BE2C (cell line): ENCODE data around the gene MGME1.
A peak's percentile ranks its signal among the peaks of the same experiment; 100 is the strongest.

Experiments used
- DNase-seq: peaks from one replicate; pipeline ENCODE4 v3.0.0-alpha.2; 2020
- H3K27me3 ChIP-seq: fragments of 250-450 bp; sonication (Bioruptor Pico); 2 replicates; pipeline ENCODE4 v1.5.1; 2020; ENCODE audit warnings: mild to moderate bottlenecking
- H3K36me3 ChIP-seq: fragments of 250-450 bp; sonication (Bioruptor Pico); 2 replicates; pipeline ENCODE4 v1.5.1; 2020; ENCODE audit warnings: mild to moderate bottlenecking
- H3K4me1 ChIP-seq: fragments of 250-450 bp; sonication (Bioruptor Pico); 2 replicates; pipeline ENCODE4 v1.5.1; 2020
- H3K4me3 ChIP-seq: 2 replicates; pipeline ENCODE4 v1.5.1; 2011; ENCODE audit warnings: low read depth, low read length
- H3K9me3 ChIP-seq: fragments of 250-450 bp; sonication (Bioruptor Pico); 2 replicates; pipeline ENCODE4 v1.5.1; 2020
- TF ChIP-seq, protein P1 (sequence below): IDR thresholded peaks from 2 replicates; pipeline ENCODE4 v1.5.1; 2012; ENCODE audit warnings: mild to moderate bottlenecking, low read depth, low read length

MGME1 gene

DNA sequence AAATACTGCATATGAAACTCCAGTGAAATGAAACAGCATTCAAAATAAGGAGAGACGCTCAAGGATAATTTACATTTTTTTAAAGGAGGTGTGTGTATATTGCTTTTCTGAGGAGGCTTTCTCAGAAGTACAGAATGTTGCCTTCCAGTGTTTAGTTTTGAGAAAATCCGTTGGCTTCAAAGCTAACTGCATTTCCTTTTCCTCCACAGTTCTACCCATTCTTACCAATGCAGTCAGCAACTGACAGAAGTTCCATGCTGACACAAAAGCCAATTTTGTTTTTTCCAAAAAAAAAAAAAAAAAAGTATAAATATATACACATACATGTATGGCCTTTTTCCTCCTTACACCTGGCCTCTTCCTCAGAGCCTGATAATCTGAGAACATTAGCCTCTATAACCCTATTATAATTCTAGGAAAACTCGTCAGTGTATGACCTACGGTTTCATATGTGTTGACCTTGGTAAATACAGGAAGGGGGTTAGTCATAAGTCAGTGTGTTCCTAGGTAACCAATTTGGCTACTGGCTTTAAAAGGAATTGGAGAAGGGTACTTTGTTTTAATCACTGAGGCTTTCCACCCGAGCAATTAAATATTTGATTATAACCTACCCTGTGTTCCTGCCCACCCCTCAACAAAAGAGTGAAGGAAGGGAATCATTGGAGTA, 24.2 kb downstream of the MGME1 start:
- Histone ChIP-seq H3K36me3 (peaks cover 16% of the 10 kb centered on the region), H3K27me3 (no peaks in the 10 kb centered on the region), H3K4me1 (no peaks in the 10 kb centered on the region), H3K4me3 (no peak overlapping the region), H3K9me3 (no peaks in the 10 kb centered on the region)
- TF ChIP-seq, protein P1, sequence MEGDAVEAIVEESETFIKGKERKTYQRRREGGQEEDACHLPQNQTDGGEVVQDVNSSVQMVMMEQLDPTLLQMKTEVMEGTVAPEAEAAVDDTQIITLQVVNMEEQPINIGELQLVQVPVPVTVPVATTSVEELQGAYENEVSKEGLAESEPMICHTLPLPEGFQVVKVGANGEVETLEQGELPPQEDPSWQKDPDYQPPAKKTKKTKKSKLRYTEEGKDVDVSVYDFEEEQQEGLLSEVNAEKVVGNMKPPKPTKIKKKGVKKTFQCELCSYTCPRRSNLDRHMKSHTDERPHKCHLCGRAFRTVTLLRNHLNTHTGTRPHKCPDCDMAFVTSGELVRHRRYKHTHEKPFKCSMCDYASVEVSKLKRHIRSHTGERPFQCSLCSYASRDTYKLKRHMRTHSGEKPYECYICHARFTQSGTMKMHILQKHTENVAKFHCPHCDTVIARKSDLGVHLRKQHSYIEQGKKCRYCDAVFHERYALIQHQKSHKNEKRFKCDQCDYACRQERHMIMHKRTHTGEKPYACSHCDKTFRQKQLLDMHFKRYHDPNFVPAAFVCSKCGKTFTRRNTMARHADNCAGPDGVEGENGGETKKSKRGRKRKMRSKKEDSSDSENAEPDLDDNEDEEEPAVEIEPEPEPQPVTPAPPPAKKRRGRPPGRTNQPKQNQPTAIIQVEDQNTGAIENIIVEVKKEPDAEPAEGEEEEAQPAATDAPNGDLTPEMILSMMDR, result no peak
- DNase-seq, result no peak

DNA sequence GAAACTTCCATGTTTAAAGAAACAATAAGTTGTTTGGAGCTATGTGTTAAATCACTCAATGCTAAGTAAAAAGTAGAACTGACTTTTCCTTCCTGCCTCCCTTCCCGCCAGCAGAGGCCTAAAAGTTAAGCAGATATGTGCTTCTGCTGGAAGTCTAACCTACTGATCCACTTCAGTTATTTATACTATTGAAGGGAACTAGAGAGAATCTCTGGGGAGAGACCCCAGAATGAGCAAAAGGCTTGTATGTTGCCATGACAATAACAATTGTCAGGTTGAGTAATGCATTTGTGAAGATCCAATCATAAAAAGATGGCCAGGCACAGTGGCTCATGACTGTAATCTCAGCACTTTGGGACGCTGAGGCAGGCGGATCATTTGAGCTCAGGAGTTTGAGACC, 24.7 kb downstream of the MGME1 start:
- Histone ChIP-seq H3K27me3 (no peaks in the 10 kb centered on the region), H3K36me3 (peaks cover 16% of the 10 kb centered on the region), H3K4me1 (no peaks in the 10 kb centered on the region), H3K4me3 (no peak overlapping the region), H3K9me3 (no peaks in the 10 kb centered on the region)
- TF ChIP-seq, protein P1, result no peak
- no peak for DNase-seq

DNA sequence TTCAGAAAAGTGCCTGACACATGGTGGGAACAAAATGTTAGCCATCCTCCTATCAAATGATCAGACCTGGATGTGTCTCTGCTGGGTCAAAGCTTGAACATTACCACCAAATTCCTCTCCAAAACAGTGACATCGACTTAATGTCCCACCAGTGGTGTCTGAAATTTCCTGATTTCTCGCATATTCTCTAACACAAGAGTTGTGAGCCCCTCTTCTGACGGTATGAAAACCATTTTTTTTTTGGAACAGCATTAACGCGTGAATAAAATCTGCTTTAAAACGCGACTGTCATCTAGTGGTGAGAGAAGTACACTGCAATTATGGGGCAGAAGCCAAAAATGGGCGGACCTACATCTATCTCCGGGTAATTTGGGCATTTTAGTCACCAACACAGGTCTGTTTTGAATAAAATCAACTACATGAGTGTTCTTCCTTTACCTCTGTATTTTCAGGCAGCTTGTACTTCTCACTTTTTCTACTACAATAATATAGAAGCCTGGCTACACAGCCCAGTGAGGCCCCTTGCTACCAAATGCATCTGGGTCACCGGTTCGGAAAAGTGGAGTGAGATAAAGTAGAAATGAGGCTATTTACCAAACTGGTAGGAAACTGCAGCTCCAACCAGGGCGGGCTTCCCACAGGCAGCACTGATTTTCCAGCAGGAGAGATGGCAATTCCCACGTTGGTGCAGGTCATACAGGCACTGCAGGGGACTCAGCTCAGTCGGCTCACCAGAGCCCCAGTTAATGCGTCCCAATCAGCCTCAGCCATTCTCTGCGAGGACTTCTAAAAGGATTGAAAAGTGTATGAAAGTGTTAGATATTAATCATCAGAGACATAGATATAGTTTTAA, 27.4 kb downstream of the MGME1 start:
- TF ChIP-seq, protein P1, result peak; percentile 99
- Histone ChIP-seq H3K27me3 (no peaks in the 10 kb centered on the region), H3K36me3 (no peaks in the 10 kb centered on the region; the same call in 1 of the 2 replicates), H3K4me3 (peak overlapping the region; percentile 26), H3K9me3 (no peaks in the 10 kb centered on the region), H3K4me1 (no peaks in the 10 kb centered on the region)
- DNase-seq, result peak; percentile 33

DNA sequence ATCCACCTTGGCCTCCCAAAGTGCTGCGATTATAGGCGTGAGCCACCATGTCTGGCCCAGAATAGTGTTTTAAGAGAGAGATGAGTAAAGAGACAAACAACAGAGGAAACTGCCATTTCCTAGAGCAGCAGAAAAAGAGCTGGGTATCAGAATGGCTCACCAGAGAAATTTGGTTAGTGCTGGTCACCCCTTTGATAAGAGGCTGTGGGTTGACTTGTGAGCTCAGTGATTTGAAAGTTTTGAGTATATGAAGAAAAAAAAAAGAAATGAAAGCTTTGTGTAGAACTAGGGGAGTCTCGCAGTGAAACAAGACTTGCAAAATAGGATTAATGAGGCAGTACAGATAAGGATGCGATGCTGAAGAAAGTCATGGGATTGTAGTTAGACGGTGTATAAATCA, 29.6 kb downstream of the MGME1 start:
- Histone ChIP-seq H3K27me3 (no peaks in the 10 kb centered on the region), H3K36me3 (no peaks in the 10 kb centered on the region), H3K9me3 (no peaks in the 10 kb centered on the region), H3K4me3 (no peak overlapping the region), H3K4me1 (no peaks in the 10 kb centered on the region)
- TF ChIP-seq, protein P1, result no peak
- no peak for DNase-seq

DNA sequence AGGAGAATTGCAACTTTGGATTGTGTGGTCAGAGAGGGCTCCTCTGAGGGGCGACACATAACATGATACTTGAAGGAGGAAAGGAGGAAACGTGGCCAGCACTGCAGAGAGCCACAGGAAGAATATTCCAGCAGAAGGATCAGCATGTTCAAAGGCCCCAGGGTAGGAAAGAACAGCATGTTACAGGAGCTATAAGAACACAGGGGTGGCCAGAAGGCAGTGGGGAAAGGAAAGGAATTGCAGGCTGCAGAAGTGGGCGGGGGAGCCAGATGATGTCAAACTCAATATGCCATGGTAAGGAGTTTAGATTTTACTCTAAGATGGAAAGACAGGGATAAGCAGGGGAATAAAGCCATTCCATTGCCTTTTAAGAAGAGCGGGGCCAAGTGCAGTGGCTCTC, 30.7 kb downstream of the MGME1 start:
- TF ChIP-seq, protein P1, result no peak
- Histone ChIP-seq H3K36me3 (no peaks in the 10 kb centered on the region), H3K9me3 (no peaks in the 10 kb centered on the region)

More for the DNA sequence above, 30.7 kb downstream of the MGME1 start:
- Histone ChIP-seq H3K4me3 (no peak overlapping the region), H3K27me3 (no peaks in the 10 kb centered on the region), H3K4me1 (no peaks in the 10 kb centered on the region)
- no peak for DNase-seq
